Measurements from ENCODE around the gene PSD.
"Not testable (repeated sequence)": the region's sequence is repeated elsewhere in the genome, so short reads cannot be mapped to it uniquely, and the experiment has no call there.

PSD gene

DNA sequence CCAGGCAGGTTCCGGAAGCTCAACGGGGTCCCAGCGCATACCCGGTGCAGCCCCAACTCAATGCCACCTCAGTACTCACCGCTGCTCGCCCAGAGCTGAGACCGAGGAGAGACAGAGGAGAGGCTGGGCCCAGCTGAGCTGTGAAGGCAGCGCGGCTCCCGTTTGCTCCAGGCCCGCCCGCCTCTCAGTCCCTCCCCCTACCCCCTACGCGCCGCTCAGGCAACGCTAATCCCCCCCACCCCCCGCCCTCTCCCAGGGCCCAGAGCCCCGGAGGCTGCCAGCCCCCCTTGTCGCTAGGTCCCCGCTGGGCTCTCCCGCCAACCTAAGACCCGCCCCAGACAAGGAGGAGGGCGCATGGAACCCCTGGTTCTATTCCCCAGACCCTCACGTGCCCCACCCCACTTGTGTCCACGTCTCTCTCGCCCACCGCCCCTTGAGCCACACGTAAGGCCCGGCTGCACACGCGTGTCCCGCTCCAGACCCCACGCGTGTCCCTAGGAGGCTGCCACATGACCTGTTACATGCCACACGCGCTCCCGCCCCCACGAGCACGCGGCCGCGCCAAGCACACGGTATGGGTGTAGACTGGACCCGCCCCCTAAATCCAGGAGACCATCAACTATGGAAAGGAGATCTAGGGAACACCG lies at the start of gene PSD:
PSD (minus strand) TSS at position 164 of the 647 bp plus-strand sequence. CDS start 1,747 bp downstream, outside the sequence.
- no peak for DNase-seq (ENCODE audit: low spot score)

DNA sequence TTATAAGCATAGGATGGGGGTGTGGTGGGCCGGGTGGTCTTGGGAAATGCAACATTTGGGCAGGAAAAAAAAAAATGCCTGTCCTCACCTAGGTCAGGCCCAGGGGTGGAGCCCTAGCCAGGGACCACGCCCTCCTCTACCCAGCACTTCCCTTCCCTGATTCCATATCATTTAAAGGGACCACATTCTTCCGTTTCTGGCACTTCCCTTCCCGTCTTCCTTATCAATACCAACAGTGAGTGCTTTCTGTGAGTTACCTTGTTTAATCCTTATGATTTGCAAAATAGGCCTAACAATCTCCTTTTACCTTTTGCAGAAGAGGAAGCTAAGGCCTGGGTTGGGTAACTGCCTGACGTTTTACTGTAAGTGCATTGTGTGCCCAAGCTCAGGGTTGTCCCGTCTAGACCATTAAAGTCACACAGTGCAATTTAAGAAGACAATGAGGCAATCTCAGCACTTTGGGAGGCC lies 49.4 kb upstream of the PSD start:
- DNase-seq (ENCODE audit: low spot score) = no peak

DNA sequence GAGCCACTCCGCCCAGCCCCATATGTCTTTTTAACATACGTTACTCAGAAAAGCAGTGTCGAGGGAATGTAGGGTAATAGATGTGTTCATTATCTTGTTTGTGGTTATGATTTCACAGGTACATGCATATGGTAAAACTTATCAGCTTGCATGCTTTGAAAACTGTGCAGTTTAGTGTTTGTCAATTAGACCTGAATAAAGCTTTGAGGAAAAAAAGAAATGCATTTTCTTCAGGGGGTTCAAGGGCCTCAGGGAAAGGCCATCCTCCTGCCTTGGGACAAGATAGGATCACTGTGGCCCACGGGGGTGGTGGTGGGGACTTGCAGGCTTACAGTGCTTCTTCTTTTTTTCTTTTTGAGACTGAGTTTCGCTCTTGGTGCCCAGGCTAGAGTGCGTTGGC lies 48.7 kb upstream of the PSD start:
- DNase-seq (ENCODE audit: low spot score) = no peak

DNA sequence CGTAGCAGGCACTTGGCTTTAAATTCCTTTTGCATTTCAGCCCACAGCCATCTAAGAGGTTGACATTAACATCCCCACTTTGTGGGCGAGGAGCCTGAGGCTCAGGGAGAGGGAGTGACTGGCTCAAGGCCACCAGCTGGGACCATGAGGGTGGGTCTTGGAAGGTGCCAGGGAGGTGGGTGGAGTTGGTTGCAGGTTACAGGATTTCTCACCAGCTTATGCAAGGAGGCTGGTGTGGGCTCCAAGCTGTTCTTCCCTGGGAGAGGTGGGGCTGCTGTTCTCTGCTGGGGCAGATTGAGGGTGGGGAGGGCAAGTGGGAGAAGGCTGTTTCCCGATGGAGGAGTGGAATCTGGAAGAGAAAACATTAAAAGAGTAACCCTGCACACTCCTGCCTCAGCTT lies 46.9 kb upstream of the PSD start:
- no peak for DNase-seq (ENCODE audit: low spot score)

DNA sequence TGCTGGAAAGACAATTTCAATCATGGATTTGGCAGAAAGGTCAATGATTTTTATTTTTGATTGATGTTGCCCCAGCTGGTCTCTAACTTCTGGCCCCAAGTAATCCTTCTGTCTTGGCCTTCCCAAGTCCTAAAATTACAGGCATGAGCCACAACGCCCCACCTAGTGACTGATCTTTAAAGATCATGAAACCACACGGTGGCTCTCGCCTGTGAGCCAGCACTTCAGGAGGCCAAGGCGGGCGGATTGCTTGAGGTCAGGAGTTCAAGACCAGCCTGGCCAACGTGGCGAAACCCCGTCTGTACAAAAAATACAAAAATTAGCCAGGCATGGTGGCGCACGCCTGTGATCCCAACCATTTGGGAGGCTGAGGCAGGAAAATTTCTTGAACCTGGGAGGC lies 45.4 kb upstream of the PSD start:
- no peak for DNase-seq (ENCODE audit: low spot score)

DNA sequence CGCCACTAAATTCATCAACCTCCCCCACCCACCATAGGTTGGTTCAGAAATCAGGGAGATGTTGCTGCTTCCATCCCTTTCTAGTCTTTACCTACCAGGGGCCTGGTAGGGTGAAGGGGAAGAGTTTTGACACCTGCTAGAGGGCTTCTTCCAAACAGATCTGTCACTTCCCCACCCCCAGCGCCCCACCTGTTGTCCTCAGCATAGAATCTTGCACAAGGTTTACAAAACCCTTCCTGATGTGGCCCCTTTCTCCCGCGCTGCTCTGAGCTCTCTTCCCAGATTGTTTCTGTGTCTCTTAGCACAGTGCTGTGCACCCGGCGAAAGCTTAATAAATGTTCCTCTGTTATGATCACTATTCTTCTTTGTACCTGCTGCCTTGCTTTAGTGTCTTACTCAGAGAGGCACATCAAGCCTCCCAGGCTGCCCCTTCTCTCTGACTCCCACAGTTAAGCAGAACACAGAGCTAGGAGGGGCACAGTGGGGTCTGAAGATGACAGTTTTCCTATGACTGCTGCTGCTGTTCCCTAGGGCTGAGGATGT lies 44.0 kb upstream of the PSD start:
- no peak for DNase-seq (ENCODE audit: low spot score)

DNA sequence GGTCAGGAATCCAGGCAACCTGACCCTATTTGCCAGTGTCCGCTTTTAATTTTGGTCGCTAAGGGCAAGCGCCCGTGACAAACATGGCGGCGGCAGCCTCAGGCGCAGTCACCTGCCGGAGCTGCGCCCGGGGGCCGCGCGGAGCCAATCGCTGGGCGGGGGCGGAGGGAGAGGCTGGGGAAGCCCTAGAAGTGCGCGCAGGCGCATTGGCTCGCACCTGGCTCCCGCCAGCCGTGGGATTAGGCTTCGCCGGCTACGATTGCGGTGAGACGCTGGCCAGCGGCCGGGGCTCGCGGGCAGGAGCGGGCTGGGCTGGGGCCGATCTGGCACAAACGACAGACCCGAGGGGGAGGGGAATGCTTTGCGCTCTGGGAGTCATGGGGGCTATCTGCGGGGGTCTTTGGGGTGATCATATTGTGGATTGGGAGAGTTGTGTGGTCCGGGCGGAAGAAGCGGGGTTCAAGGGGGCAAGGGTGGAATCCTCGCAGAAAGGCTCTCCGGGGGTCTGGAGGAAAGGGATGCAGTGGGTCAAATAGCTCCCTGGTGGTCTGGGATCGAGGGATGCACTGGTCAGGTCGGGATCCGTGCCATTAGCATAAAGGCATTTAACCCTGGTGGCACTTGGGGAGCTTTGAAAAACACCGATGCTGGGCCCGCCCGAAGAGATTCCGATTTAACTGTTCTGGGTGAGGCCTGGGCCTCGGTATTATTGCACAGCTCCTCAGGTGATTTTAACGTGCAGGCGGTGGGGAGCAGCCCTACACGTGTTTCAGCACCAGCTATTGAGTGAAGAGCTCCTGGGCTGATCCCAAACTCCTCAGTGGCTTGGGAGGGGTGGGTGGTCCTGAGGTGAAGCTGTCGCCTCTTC lies 42.8 kb upstream of the PSD start:
- DNase-seq (ENCODE audit: low spot score) = peak; percentile 97

DNA sequence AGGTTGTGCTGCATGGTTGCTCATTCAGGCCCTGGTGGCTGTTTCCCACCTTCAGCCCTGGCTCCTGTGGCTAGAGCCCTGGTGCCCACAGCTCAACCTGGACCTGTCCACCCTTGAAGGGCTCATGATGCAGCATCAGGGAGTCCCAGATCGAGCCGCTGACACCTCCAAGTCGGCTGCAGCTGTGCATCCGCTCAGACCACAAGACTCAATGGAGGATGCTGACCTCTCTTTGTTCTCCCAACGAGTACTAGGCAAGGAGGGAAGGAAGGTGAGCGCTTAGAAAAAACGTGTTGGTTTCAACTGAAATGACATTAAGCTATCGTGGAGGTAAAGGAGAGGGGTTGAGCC lies 42.2 kb upstream of the PSD start:
- DNase-seq (ENCODE audit: low spot score) = no peak

DNA sequence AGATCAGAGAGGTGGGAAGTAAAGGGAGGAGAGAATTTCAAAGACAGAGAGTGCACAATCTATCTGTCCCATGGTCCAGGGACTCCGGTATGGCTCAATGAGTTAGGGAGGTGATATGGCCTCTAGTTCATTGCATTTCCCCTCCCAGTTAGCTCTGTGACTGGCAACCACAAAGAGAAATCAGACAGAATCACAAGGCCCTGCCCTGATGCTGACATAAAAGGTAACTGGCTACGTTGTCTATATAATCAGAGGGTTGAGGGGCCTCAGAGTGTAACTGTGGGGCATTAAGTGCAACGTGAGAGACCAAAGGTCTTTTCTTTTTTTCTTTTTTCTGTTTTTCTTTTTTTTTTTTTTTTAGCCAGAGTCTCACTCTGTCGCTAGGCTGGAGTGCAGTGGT lies 40.1 kb upstream of the PSD start:
- no peak for DNase-seq (ENCODE audit: low spot score)

DNA sequence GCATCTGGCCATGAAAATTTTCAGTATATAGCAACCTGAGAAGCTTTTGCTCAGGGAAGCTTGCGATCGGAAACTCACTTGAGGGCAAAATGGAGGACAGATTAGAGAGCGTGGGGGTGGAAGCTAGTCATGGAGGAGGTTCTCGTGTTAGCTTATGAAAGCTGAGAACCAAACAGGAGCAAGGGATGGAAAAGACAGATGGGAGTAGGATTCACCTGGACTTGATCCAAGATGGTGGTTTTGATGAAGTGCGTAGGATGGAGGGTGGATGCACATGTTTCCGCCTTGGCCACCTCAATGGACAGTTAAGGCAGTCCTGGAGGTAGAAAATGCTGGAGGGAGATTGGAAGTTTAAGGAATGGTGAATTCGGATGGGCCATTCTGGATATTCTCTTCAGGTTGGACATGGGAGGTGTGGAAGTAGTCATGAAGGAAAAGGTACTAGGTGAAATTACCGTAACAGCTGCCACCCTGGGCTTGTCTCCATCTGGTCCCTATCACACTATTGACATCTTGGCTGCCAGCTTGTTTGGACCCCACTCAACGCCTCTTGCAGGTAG lies 39.1 kb upstream of the PSD start:
- DNase-seq (ENCODE audit: low spot score) = no peak

DNA sequence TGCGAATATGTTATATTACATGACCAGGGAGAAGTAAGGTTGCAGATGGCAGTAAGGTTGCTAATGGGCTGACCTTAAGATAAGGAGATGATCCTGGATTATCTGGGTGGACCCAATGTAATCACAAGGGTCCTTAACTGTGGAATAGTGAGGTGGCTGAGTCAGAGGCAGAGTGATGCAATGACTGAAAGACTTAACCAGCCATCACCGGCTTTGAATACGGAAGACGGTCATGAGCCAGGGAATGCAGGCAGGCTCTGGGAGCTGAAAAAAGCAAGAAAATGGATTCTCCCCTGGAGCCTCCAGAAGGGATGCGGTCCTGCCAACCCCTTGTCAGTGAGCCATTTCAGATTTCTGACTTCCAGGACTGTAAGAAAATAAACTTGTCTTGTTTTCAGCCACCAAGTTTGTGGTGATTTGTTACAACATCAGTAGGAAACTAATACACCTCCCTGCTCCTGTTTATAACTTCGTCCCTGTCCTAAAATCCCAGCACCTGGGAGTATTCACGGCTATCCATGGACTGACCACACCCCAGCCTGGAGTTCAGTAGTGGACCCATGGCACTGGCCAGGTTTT lies 37.4 kb upstream of the PSD start:
- no peak for DNase-seq (ENCODE audit: low spot score)

DNA sequence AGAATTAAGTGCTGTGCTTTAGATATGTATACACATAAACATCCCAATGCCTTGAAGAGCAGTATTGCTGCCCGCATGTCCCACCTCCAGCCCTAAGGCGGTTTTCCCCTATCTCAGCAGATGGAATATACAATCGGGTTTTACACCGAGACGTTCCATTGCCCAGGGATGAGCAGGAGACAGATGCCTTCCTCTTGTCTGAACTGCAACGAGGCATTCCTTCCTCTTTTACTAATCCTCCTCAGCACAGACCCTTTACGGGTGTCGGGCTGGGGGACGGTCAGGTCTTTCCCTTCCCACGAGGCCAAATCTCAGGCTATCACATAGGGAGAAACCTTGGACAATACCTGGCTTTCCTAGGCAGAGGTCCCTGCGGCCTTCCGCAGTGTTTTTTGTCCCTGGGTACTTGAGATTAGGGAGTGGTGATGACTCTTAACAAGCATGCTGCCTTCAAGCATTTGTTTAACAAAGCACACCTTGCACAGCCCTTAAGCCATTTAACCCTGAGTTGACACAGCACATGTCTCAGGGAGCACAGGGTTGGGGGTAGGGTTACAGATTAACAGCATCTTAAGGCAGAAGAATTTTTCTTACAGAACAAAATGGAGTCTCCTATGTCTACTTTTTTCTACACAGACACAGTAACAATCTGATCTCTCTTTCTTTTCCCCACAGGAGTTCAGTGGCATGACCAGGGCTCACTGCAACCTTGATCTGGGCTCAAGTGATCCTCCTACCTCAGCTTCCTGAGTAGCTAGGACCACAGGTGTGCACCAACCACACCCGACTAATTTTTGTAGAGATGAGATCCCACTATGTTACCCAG lies 36.3 kb upstream of the PSD start:
- DNase-seq (ENCODE audit: low spot score) = not testable (repeated sequence)

DNA sequence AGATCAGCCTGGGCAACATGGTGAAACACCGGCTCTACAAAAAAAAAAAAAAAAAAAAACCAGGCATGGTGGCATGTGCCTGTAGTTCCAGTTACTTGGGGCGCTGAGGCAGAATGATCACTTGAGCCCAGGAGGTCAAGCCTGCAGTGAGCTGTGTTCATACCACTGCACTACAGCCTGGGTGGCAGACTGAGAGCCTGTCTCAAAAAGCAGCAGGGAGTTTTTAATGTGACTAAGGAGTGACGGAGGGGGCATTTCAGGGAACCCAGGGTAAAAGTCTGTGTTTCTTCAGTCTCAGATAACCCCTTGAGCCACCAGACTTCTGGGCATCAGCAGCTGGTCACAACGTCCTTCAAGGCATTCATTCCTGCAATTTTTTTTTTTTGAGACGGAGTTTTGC lies 34.9 kb upstream of the PSD start:
- DNase-seq (ENCODE audit: low spot score) = no peak

DNA sequence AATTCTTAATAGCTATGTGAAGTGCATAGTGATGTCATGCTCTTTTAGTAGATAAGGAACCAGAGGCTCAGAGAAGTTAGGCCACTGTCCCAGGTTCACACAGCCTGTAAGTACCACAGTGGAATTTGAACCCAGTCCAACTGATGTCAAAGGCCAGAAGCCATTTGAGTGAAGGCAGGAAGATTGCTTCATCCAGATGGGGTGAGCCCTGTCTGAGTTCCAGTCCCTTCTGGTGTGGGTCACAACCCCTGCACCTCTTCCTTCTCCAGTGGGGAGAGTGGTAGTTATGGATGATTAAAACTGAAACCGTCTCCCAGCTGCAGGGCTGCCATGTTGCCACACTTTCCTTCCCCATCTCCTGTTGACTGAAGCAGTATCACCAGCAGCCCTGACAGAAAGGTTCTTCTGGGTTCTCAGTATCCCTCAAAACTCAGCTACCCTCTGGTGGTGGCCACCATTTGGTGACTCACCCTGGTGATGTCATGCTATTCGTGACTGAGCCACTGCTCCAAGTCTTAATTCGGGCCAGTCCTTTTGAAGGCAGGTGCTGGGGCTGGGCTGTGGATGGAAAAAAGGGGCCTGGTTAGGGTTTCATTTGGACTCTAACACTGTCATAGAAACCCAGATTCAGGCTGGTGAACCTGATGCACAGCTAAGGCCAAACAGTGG lies 34.2 kb upstream of the PSD start:
- DNase-seq (ENCODE audit: low spot score) = no peak

DNA sequence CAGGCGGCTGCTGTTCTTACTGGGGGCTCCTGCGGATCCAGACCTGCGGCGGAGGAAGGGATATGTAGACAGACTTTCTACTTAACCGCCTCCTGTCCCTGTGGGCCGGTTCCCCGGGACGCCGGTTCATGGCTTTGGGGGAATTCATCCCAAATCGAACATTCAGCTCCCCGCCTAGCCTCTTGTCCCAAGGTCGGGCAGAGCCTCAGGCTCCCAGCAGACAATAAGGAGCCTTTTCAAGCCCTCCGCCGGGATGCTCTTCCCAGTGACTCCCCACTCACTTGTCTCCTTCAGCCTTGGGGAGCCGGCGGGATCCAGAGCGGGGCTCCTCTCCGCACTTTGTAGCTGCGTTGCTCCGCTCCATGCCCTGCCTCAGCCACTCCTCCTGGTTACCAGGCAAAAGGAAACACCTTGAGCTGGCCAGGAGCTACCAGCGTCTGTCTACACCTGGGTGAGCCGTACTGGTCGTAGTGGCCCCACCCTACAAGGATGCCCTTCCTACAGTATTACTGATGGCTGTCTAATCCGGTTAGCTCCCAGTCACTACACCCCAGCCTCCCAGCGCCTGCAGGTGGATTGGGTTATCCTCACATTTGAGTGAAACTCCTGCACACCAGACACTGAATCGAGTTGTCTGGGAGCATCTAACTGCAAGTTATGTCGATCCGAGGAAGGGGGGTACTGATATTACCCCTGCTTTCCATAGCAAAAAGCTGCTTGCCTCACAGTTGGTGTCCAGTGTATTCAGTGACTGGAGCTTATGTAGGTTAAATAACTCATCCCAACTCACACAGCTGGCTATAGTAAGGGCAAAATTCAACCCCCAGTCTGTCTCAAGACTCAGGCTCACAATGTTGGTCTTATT lies 32.8 kb upstream of the PSD start, which contains the start of gene C10orf95:
C10orf95 (minus strand) TSS at position 439 of the 865 bp plus-strand sequence. CDS start 450 bp downstream, outside the sequence.
- no peak for DNase-seq (ENCODE audit: low spot score)

DNA sequence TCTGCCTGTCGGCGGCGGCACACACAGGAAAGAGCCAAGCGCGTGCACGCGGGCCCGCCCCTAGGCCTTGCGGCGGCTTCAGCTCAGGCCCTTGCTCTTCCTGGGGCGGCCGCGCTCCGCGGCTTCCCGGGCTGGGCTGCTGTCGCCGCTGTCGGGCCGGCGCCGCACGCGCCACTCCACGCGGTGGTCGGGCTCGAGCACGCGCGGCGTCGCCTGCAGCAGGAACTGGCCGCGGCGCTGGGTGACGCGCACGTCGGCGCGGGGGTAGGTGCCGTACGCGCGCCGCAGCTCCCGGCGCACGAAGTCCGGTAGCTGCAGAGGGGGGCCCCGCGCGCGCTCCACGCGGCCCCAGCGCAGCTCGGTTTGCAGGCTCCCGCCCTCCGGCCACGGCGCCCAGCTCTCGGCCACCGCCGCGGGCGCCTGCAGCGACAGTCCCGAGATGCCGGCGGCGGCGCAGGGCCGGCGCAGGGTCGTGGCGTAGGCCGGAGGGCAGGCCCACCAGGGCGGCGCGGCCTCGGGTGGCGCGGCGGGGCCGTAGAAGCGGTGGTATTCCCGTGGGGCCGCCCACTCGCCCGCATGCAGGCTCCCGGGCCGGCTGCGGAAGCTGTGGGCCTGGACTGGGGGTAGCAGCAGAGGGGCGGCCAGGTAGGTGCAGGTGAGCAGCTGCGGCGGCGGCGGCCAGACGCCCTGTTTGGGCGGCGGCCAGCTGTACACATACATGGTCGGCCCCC lies 32.0 kb upstream of the PSD start:
- DNase-seq (ENCODE audit: low spot score) = peak; percentile 85

DNA sequence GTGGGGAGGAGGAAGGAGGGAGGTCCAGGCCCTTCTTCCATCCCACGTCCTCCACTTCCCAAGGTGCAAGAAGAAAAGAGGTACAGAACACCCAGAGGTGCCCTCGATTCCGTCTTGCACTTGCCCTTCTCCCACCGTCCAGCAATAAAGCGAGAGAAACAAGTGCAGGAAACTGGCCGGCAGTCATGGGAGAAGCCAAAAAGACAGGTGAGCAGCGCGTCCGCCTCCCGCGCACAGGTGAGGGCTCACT lies 31.5 kb upstream of the PSD start:
- DNase-seq (ENCODE audit: low spot score) = no peak

DNA sequence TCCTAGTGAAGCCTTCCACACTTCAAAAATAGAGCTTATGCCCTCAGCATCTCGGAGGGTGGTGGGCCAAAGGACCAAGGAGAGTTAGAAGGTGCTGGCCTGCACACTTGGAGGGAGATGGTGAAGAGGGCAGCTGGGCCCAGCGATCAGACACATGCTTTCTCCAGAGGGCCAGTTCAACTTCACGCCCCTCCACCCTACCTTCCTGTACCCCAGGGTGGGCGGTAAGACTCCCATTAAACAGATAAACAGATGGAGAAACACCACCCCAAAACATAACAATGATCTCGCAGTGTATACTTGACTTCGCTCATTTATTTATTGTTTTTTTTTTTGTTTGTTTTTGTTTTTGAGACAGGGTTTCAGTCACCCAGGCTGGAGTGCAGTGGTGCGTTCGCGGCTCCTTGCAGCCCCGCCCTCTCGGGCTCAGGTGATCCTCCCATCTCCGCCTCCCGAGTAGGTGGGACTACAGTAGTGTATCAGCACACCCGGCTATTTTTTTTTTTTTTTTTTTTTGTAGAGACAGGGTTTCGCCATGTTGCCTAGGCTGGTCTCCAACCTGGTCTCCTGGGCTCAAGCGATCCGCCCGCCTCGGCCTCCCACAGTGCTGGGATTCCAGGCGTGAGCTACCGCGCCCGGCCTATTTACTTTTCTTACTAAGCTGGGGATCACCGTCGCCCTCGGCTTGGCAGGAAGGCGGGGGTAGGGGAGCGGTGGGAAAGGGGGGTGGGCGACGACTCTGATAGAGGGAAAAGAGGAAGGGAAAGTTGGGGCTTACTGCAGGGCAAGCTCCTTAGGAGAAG lies 30.9 kb upstream of the PSD start:
- DNase-seq (ENCODE audit: low spot score) = no peak

DNA sequence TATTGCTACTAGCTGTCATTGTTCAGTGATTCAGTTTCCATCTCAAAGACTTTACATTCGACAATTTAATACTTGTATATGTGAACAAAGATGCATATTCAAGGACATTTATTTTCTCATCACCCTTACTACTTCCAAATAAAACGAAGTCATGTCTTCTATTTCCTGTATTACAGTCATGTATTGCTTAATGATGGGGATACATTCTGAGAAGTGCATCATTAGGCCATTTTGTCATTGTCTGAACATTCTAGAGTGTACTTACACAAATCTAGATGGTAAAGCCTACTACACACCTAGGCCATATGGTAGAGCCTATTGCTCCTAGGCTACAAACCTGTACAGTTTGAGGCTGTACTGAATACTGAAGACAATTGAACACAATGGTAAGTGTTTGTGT lies 26.3 kb upstream of the PSD start:
- no peak for DNase-seq (ENCODE audit: low spot score)

All from HuH-7 (cell line).